Vagina (tissue), 2 donors: Measurements from ENCODE around the gene GCSAM.

Experiments
- CTCF ChIP-seq, 3 experiments: fragments of 450-650 bp in 2 of 3; fragments of 200-600 bp in 1 of 3; sonication (generic) in 1 of 3; IDR thresholded peaks; one replicate each; pipeline ENCODE4 v1.5.1; 2017 to 2019; ENCODE audit warnings: antibody characterized with exemption in 3 of 3, mild to moderate bottlenecking in 2 of 3, moderate library complexity in 2 of 3
- POLR2A ChIP-seq, 2 donors: fragments of 450-650 bp; IDR thresholded peaks; one replicate each; pipeline ENCODE4 v1.6.1; 2017; ENCODE audit warnings: antibody characterized with exemption in 2 of 2, mild to moderate bottlenecking in 2 of 2, moderate library complexity in 2 of 2

- TF ChIP-seq CTCF (IDR thresholded peaks at IDR 0.05), result no peak
- no peak for TF ChIP-seq POLR2A (IDR thresholded peaks at IDR 0.05)
Measured at GRCh38 chr3:112117841-112118571, 15.0 kb downstream of the GCSAM start.
